HS-27A (cell line): ENCODE data around the gene SYNJ2.
"Not testable (repeated sequence)": the region's sequence is repeated elsewhere in the genome, so short reads cannot be mapped to it uniquely, and the experiment has no call there.

Source experiments
- DNase-seq: peaks from one replicate; pipeline ENCODE4 v3.0.0-alpha.2; 2012; ENCODE audit warnings: low read depth, missing footprints

Gene SYNJ2

GRCh38 chr6:157981395-157982101 is at the start of gene SYNJ2:
Gene SYNJ2, plus strand, starts transcription at chr6:157981863. Its CDS starts 99 bp downstream, at chr6:157981962.
- DNase-seq = no peak

GRCh38 chr6:157935786-157936185 is 45.9 kb upstream of the SYNJ2 start:
- DNase-seq = no peak

- DNase-seq = no peak
Measured at GRCh38 chr6:157937318-157937717, 44.3 kb upstream of the SYNJ2 start.

- DNase-seq = no peak
Measured at GRCh38 chr6:157937916-157938315, 43.7 kb upstream of the SYNJ2 start.

- not testable (repeated sequence) for DNase-seq
Measured at GRCh38 chr6:157940375-157941036, 41.2 kb upstream of the SYNJ2 start.

- no peak for DNase-seq
Measured at GRCh38 chr6:157941101-157941863, 40.4 kb upstream of the SYNJ2 start.

- DNase-seq = no peak
Measured at GRCh38 chr6:157942351-157942750, 39.3 kb upstream of the SYNJ2 start.

- no peak for DNase-seq
Measured at GRCh38 chr6:157943249-157943963, 38.3 kb upstream of the SYNJ2 start.

GRCh38 chr6:157943964-157944283 is 37.7 kb upstream of the SYNJ2 start:
- DNase-seq = no peak

- no peak for DNase-seq
Measured at GRCh38 chr6:157944983-157945931, 36.4 kb upstream of the SYNJ2 start.

- no peak for DNase-seq
Measured at GRCh38 chr6:157946053-157946617, 35.5 kb upstream of the SYNJ2 start.

- no peak for DNase-seq
Measured at GRCh38 chr6:157946865-157947532, 34.7 kb upstream of the SYNJ2 start.

GRCh38 chr6:157950899-157951298 is 30.8 kb upstream of the SYNJ2 start:
- not testable (repeated sequence) for DNase-seq

GRCh38 chr6:157951828-157952227 is 29.8 kb upstream of the SYNJ2 start:
- no peak for DNase-seq

- DNase-seq = no peak
Measured at GRCh38 chr6:157952861-157953351, 28.8 kb upstream of the SYNJ2 start.

GRCh38 chr6:157953580-157954091 is 28.0 kb upstream of the SYNJ2 start:
- no peak for DNase-seq

GRCh38 chr6:157954150-157955117 is 27.2 kb upstream of the SYNJ2 start:
- DNase-seq = no peak

- no peak for DNase-seq
Measured at GRCh38 chr6:157955675-157956074, 26.0 kb upstream of the SYNJ2 start.
